GM19099 (cell line): ENCODE data around the gene C1orf56.
A peak's percentile ranks its signal among the peaks of the same experiment; 100 is the strongest.

Source experiments
- POLR2A ChIP-seq: IDR thresholded peaks from 3 replicates; pipeline ENCODE4 v1.6.1; 2011; ENCODE audit warnings: low read depth; ENCODE audit not compliant: insufficient read length; ENCODE audit errors: extremely low read depth

The C1orf56 gene

GRCh38 chr1:151069103-151069486 lies 21.5 kb downstream of the C1orf56 start:
- TF ChIP-seq POLR2A: no peak

- TF ChIP-seq POLR2A: peak; percentile 73
These were observed 23.1 kb downstream of the C1orf56 start, which contains the start of gene GABPB2 for GRCh38 chr1:151070474-151071276. GABPB2 (plus strand) TSS chr1:151070761; CDS start chr1:151088190, 17,429 bp downstream.

GRCh38 chr1:151072224-151072623 lies 24.7 kb downstream of the C1orf56 start:
- no peak for TF ChIP-seq POLR2A

GRCh38 chr1:151085953-151086559 lies 38.5 kb downstream of the C1orf56 start:
- no peak for TF ChIP-seq POLR2A

GRCh38 chr1:151098126-151098525 lies 50.6 kb downstream of the C1orf56 start:
- no peak for TF ChIP-seq POLR2A
